Measurements from ENCODE around the gene GOLT1B.
A peak's percentile ranks its signal among the peaks of the same experiment; 100 is the strongest.
"Not testable (repeated sequence)": the region's sequence is repeated elsewhere in the genome, so short reads cannot be mapped to it uniquely, and the experiment has no call there.

GOLT1B gene, protein sequence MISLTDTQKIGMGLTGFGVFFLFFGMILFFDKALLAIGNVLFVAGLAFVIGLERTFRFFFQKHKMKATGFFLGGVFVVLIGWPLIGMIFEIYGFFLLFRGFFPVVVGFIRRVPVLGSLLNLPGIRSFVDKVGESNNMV

DNA sequence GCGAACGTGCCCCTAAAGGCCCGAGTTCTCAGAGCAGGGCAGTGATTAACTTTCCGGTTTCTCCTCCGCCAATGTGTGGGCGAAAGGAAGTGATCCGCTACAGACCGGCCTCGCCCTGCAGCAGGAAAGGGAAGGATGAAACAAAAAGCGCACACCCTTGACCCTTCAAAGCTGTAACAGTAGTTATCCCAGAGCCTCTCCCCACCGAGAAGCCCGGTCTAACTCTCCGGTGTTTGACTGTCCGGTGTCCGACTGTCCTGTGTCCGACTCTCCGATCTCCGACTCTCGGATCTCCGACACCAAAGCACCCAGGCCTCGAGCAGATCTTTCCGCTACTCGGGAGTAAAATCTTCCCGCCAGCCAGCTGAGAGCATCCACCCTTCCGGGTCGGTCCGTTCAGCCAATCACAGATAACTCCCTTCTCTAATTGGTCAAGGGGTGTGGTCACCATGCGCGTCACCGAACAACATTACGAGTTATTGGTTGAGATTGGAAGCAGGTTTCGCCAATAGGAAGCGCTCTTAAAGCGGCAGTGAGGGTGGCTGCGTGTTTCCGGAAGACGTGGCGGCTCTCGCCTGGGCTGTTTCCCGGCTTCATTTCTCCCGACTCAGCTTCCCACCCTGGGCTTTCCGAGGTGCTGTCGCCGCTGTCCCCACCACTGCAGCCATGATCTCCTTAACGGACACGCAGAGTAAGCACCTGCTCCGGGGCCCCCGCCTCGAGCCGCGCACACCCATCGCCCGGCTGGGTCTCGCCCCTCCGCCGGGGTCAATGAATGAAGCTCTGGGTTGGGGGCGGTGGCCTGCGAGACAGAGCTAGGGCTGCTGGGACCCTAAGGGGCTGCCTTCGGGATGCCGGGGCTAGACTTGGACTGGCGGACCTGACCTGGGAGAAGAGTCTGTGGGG is at the start of gene GOLT1B, which contains the start of gene RECQL:
Gene GOLT1B, plus strand, starts transcription at position 532 of the 906 bp plus-strand sequence. Its CDS starts 135 bp downstream, at position 667.
Gene RECQL, minus strand, starts transcription at position 378 of the 906 bp plus-strand sequence. CDS start 2,065 bp downstream, outside the sequence.
- no peaks in the 10 kb centered on the region for H3K9me3 Mint-ChIP-seq
- no peak within 1 kb of the TSS for H3K27ac Mint-ChIP-seq
- no peak within 1 kb of the TSS for H3K4me3 Mint-ChIP-seq
- CTCF ChIA-PET, result interaction anchor here (1.3 kb wide), 1 partner anchor 14 kb away, joined by 3 read pairs; no protein-coding TSS in a partner anchor
- H3K27me3 Mint-ChIP-seq, result no peaks in the 10 kb centered on the region
- H3K36me3 Mint-ChIP-seq, result peaks cover 30% of the 10 kb centered on the region
- H3K4me1 Mint-ChIP-seq, result peaks cover 40% of the 10 kb centered on the region
- peak; percentile 94 for DNase-seq

DNA sequence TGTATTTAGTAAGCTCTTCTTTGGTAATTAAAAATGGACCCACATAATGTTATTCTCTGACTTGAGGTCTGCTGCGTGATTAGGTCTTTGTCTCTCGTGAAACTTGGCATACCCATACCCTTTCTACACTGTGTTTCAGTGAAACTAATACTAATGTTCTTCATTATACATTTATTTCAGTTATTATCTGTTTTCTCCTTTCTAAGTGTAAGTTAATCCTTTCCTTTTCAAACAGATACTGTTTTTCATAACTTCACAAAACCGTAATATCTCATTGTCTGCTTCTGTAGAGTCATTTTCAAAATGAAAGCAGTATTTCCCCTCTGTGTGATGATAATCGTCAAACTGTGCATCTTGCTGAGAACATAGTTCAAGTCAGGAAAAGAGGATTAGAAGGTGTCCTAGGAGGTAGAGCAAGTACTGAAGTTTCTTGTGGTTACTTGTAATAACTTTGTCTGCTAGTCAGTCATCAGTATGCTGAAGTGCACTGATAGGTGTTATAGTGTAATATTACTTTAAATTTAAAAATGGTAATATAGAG is 48.2 kb upstream of the GOLT1B start:
- H3K4me1 Mint-ChIP-seq, result peaks cover 59% of the 10 kb centered on the region
- H3K36me3 Mint-ChIP-seq, result peaks cover 61% of the 10 kb centered on the region
- H3K9me3 Mint-ChIP-seq, result no peaks in the 10 kb centered on the region
- no peak for DNase-seq
- no peaks in the 10 kb centered on the region for H3K27me3 Mint-ChIP-seq
- H3K4me3 Mint-ChIP-seq, result peak overlapping the region; percentile 34
- CTCF ChIA-PET, result no interaction called here
- H3K27ac Mint-ChIP-seq, result peak overlapping the region; percentile 94

DNA sequence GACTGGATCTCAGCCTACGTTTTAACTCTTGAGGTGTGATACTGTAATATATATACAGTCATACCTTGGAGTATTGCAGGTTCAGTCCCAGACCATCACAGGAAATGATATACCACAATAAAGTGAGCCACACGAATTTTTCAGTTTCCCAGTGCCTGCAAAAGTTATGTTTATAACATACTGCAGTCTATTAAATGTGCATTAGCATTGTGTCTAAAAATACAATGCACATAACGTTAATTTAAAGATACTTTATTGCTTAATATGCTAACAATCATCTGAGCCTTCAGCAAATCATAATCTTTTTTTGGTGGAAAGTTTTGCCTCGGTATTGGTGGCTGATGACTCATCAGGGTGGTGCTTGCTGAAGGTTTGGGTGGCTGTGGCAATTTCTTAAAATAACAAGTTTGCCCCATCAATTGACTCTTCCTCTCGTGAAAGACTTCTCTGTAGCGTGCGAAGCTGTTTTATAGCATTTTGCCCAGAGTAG is 45.3 kb upstream of the GOLT1B start:
- Mint-ChIP-seq H3K4me3 (peak overlapping the region; percentile 51), H3K36me3 (peaks cover 61% of the 10 kb centered on the region), H3K27me3 (no peaks in the 10 kb centered on the region), H3K4me1 (peaks cover 65% of the 10 kb centered on the region), H3K9me3 (no peaks in the 10 kb centered on the region), H3K27ac (peak overlapping the region; percentile 99)
- peak; percentile 63 for DNase-seq
- CTCF ChIA-PET, result no interaction called here

DNA sequence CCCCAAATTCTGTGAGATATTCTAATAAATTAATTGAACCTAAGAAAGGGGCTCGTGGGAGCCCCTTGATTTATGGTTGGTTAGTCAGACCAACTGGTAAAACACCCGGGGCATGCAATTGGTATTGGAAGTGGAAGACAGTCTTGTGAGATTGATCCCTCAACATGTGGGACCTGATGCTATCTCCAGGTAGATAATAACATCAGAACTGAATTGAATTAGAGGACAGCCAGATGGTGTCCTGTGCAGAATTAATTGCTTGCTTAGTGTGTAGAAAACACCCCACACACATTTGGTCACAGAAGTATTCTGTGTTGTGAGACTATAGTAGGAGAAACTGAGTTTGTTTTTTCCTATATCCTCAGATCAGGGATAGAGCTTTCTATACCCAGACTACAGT is 42.1 kb upstream of the GOLT1B start:
- H3K36me3 Mint-ChIP-seq, result peaks cover 67% of the 10 kb centered on the region
- no peaks in the 10 kb centered on the region for H3K9me3 Mint-ChIP-seq
- peaks cover 43% of the 10 kb centered on the region for H3K4me1 Mint-ChIP-seq
- no peaks in the 10 kb centered on the region for H3K27me3 Mint-ChIP-seq
- H3K4me3 Mint-ChIP-seq, result no peak overlapping the region
- no peak overlapping the region for H3K27ac Mint-ChIP-seq
- CTCF ChIA-PET, result interaction anchor here (0.7 kb wide), 1 partner anchor 8 kb away, joined by 3 read pairs; no protein-coding TSS in a partner anchor
- DNase-seq, result no peak

DNA sequence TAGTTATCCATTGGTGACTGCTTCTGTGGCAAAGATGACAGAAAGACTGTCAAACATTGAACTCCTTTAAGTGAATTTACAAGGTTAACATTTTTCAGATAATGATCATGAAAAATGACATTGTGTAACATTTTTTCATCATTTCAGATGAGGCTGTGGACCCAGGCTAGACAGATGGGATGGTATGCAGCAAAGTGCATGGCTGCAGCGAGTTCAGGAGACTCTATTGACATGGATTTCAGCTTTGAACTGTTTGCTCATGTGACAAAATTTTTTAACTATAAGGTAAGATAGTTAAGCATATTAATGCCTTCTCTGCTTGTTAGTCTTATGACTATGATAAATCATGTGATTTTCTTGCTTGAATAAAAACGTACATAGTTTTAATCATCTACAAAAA is 34.3 kb upstream of the GOLT1B start:
- CTCF ChIA-PET, result interaction anchor here (0.6 kb wide), 1 partner anchor 7 kb away, joined by 3 read pairs; no protein-coding TSS in a partner anchor
- not testable (repeated sequence) for H3K9me3 Mint-ChIP-seq, H3K4me1 Mint-ChIP-seq, H3K27ac Mint-ChIP-seq, H3K4me3 Mint-ChIP-seq, DNase-seq, H3K27me3 Mint-ChIP-seq
- peaks cover 60% of the 10 kb centered on the region for H3K36me3 Mint-ChIP-seq

DNA sequence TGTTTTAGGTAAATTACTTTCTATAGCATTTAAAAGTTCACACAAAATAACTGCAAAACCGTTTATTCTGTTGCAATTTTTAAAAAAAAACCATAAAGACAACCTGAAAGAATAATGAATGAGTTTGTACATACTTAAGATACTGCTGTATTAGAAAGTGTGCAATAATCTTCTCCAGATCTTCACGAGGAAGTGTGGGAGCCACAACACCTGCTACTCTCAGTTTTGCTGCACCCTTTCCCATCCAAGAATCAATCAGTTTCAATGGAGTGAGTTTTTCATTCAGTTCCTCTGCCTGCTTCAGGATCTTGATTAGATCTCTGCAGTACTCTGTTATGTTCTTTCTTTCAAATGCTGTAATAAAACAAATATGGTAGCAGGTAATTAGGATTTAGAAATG is 30.3 kb upstream of the GOLT1B start:
- Mint-ChIP-seq H3K27me3 (no peaks in the 10 kb centered on the region), H3K27ac (no peak overlapping the region), H3K4me1 (peaks cover 5% of the 10 kb centered on the region), H3K36me3 (peaks cover 58% of the 10 kb centered on the region), H3K9me3 (no peaks in the 10 kb centered on the region), H3K4me3 (no peak overlapping the region)
- no peak for DNase-seq
- CTCF ChIA-PET, result no interaction called here

DNA sequence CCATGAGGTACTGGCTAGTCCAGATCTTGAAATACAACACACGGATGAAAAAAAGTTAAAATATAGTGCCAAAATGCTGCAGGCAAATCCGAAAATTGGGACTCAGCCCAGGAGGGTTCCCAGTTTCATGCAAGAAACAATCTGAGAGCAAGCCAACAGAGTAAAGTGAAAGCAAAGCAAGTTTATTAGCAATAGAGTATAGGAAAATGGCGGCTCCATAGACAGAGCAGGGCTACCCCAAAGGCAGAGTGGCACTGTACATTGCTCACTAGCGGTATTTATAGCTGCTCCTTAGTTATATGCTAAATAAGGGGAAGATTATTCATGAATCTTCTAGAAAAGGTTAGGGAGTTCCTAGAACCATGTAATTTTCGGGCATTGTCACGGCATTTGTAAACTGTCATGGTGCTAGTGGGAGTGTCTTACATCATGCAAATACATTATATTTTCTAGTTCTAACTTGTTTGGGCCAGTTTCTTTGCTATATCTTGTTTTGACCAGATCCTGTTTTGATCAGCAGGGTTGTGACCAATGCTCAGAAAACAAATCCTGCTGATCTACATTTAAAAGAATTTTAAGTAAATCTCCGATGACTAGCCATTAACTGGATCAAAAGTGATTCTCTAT is 29.3 kb upstream of the GOLT1B start:
- no peaks in the 10 kb centered on the region for H3K27me3 Mint-ChIP-seq
- CTCF ChIA-PET, result no interaction called here
- H3K4me3 Mint-ChIP-seq, result no peak overlapping the region
- peaks cover 3% of the 10 kb centered on the region for H3K4me1 Mint-ChIP-seq
- DNase-seq, result no peak
- H3K9me3 Mint-ChIP-seq, result no peaks in the 10 kb centered on the region
- peaks cover 56% of the 10 kb centered on the region for H3K36me3 Mint-ChIP-seq
- no peak overlapping the region for H3K27ac Mint-ChIP-seq

DNA sequence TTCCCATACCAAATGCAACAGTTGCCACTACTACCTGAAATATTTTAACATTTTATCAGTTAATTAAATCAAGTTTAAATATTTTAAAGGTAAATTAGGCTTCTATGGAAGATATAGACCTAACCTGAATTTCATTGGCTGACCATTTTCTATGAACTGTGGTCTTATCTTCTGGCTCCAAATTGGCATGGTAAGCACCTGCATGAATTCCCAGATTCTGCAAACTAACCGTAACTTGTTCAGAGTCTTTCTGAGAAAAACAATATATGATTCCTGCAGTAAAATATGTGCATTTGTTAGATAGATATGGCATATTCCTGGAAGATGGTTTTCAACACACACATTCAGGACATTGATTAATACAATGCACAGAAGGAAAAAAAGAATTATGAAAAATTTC is 26.0 kb upstream of the GOLT1B start:
- peaks cover 40% of the 10 kb centered on the region for H3K36me3 Mint-ChIP-seq
- no peak overlapping the region for H3K27ac Mint-ChIP-seq
- H3K9me3 Mint-ChIP-seq, result no peaks in the 10 kb centered on the region
- no peaks in the 10 kb centered on the region for H3K27me3 Mint-ChIP-seq
- H3K4me3 Mint-ChIP-seq, result no peak overlapping the region
- H3K4me1 Mint-ChIP-seq, result peaks cover 6% of the 10 kb centered on the region
- CTCF ChIA-PET, result no interaction called here
- no peak for DNase-seq

DNA sequence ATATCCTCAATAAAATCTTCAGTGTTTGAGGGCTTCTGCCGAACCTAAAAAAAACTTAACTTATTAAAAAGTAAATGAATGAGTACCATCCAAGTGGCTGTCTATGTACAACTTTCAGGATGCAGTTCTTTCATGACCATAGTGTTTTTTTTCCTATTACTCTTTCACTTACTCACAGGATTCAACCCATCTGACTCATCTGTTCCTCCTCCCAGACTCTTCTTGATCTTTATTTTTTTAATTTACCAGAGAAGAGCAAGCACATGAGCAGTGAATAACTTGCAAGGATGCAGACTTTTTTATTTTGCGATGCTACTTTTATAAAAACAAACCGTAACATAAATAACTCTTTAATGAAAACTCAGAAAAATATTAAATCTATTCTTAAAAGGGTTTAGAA is 24.6 kb upstream of the GOLT1B start:
- H3K27ac Mint-ChIP-seq, result no peak overlapping the region
- H3K9me3 Mint-ChIP-seq, result no peaks in the 10 kb centered on the region
- H3K36me3 Mint-ChIP-seq, result peaks cover 34% of the 10 kb centered on the region
- no peaks in the 10 kb centered on the region for H3K27me3 Mint-ChIP-seq
- no peak for DNase-seq
- no peak overlapping the region for H3K4me3 Mint-ChIP-seq
- CTCF ChIA-PET, result no interaction called here
- H3K4me1 Mint-ChIP-seq, result peaks cover 3% of the 10 kb centered on the region

DNA sequence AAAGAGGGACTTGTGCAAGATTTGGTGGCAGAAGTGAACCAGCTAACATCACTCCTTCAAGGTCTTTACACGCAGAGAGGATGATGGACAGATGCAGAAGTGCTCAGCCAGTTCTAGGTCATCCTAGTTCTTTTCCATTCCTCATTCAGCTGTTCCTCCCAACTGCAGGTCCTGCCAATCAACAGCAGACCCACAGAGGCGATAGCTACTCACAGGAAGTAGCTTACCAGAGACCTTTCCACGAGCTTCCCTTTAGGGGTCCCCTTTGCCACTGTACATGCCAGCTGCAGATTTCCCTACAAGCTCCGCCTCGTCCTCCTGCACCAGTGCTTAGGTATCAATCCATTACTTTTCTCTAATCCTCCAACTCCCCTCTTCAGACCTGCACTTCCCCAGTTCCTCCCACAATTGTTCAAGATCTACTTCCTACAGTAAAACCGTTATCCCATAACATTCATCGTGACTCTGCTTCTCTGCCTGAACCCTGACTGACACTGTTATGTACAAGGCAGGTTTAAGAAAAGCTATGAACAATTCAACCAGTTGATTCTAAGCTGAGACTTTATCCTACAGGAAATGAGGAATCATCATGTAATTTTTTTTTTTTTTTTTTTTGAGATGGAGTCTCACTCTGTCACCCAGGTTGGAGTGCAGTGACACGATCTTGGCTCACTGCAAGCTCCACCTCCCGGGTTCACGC is 22.7 kb upstream of the GOLT1B start:
- no peaks in the 10 kb centered on the region for H3K9me3 Mint-ChIP-seq
- DNase-seq, result no peak
- CTCF ChIA-PET, result interaction anchor here (0.6 to 2.1 kb wide), 2 partner anchors 10 to 201 kb away, joined by 3 to 5 read pairs; no protein-coding TSS in a partner anchor
- no peak overlapping the region for H3K27ac Mint-ChIP-seq
- peaks cover 20% of the 10 kb centered on the region for H3K36me3 Mint-ChIP-seq
- no peak overlapping the region for H3K4me3 Mint-ChIP-seq
- H3K27me3 Mint-ChIP-seq, result no peaks in the 10 kb centered on the region
- peaks cover 3% of the 10 kb centered on the region for H3K4me1 Mint-ChIP-seq

DNA sequence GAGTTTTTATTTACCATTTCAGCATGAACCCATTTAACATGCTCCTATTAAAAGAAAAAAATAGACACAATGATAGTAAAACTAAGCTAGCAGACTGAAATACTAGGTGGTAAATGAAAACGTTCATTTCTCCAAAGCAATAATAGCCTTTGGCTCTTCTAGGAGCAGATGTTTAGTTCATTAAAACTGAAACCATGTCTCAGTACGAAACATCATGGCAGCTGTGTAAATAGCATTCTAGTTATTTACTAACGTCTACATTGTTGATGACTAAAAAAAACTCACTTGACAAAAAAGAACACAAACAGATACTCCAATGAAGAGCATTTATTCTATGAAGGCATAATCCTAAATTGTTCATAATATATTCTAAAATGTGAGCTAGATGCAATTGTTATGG is 18.1 kb upstream of the GOLT1B start:
- Mint-ChIP-seq H3K9me3 (no peaks in the 10 kb centered on the region), H3K27me3 (no peaks in the 10 kb centered on the region), H3K36me3 (peaks cover 22% of the 10 kb centered on the region), H3K4me3 (no peak overlapping the region), H3K4me1 (no peaks in the 10 kb centered on the region), H3K27ac (no peak overlapping the region)
- no peak for DNase-seq
- CTCF ChIA-PET, result no interaction called here

DNA sequence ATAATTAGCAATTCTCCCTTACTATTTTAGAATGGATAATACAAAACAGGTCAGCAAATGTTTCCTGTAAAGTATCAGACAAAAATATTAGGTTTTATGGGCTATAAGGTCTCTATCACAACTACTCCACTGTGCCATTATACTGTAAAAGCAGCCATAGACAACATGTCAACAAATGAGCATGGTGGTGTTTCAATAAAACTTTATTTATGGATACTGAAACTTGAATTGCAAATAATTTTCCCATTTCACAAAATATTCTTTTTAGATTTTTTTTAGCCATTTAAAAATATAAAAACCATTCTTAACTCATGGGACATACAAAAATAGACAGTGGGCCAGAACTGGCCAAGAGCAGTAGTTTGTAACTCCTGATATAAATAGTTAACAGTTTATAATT is 15.6 kb upstream of the GOLT1B start:
- DNase-seq, result no peak
- CTCF ChIA-PET, result interaction anchor here (0.8 kb wide), 1 partner anchor 101 kb away, joined by 3 read pairs; no protein-coding TSS in a partner anchor
- no peak overlapping the region for H3K4me3 Mint-ChIP-seq
- peaks cover 37% of the 10 kb centered on the region for H3K36me3 Mint-ChIP-seq
- no peak overlapping the region for H3K27ac Mint-ChIP-seq
- no peaks in the 10 kb centered on the region for H3K4me1 Mint-ChIP-seq
- no peaks in the 10 kb centered on the region for H3K9me3 Mint-ChIP-seq
- H3K27me3 Mint-ChIP-seq, result no peaks in the 10 kb centered on the region

DNA sequence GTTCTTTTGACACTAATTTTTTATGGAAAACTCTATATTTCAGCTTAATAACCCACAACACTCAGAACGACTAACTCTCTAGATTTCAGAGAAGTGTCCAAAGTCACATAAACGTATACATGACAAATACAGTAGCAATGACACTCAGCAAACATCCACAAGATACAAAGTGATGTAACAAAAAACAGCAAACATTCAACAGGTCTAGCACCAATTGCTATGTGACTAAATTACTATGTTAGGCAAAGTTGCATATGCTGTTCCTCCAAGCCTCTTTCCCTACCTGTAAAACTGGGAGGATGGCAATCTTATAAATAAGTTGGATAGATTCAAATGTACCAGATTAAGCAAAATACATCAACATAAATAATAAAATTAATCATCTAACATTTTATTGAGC is 1.8 kb upstream of the GOLT1B start:
- H3K4me1 Mint-ChIP-seq, result peaks cover 31% of the 10 kb centered on the region
- H3K27me3 Mint-ChIP-seq, result no peaks in the 10 kb centered on the region

More for the DNA sequence above, 1.8 kb upstream of the GOLT1B start:
- H3K4me3 Mint-ChIP-seq, result peak overlapping the region; percentile 7
- H3K27ac Mint-ChIP-seq, result no peak overlapping the region
- H3K36me3 Mint-ChIP-seq, result peaks cover 43% of the 10 kb centered on the region
- CTCF ChIA-PET, result no interaction called here
- H3K9me3 Mint-ChIP-seq, result no peaks in the 10 kb centered on the region
- DNase-seq, result no peak

All from activated naive CD4-positive, alpha-beta T cell treated with anti-CD3 and anti-CD28 coated beads, Interleukin-2, amount 10 ng/mL, durations not matched to agents 7 days and 5 days (primary cell).